ENCODE measurements around the gene APPBP2. TPM values are rescaled to one million over a fixed set of nuclear protein-coding genes. Genes with fewer than 3 reads are reported as not detected.

The APPBP2 gene
- total RNA-seq, 1 donor from 2014 or later, result 46.8 TPM

DNA sequence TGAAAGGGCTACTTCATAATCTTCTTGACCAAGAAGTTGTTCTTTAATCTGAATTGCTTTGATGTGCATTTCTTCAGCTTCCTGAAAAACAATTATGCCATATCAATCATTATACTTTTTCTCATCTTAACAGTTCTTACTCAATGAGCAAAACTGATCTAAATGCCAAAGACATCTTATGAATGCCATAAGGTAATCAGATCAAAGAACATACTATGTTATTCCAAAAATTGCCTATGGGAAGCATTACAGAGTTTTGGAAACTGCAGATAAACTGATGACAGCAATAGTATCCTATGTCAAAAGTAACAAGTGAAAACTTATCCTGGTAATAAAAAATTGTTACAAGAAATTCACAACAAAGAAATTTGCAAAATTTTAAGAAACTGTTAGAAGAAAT is 74.1 kb downstream of the APPBP2 start:
- Mint-ChIP-seq H3K4me3 (ENCODE audit: unreplicated experiment) (no peak overlapping the region), H3K9me3 (ENCODE audit: unreplicated experiment) (peaks cover 2% of the 10 kb centered on the region), H3K36me3 (ENCODE audit: unreplicated experiment) (peaks cover 4% of the 10 kb centered on the region), H3K27ac (ENCODE audit: unreplicated experiment) (no peak overlapping the region), H3K4me1 (ENCODE audit: low read depth, unreplicated experiment) (no peaks in the 10 kb centered on the region), H3K27me3 (ENCODE audit: unreplicated experiment) (no peaks in the 10 kb centered on the region)
- DNase-seq, result no peak
- TF ChIP-seq, protein P1, sequence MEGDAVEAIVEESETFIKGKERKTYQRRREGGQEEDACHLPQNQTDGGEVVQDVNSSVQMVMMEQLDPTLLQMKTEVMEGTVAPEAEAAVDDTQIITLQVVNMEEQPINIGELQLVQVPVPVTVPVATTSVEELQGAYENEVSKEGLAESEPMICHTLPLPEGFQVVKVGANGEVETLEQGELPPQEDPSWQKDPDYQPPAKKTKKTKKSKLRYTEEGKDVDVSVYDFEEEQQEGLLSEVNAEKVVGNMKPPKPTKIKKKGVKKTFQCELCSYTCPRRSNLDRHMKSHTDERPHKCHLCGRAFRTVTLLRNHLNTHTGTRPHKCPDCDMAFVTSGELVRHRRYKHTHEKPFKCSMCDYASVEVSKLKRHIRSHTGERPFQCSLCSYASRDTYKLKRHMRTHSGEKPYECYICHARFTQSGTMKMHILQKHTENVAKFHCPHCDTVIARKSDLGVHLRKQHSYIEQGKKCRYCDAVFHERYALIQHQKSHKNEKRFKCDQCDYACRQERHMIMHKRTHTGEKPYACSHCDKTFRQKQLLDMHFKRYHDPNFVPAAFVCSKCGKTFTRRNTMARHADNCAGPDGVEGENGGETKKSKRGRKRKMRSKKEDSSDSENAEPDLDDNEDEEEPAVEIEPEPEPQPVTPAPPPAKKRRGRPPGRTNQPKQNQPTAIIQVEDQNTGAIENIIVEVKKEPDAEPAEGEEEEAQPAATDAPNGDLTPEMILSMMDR (IDR thresholded peaks at IDR 0.05; ENCODE audit: partially characterized antibody, unreplicated experiment), result no peak

DNA sequence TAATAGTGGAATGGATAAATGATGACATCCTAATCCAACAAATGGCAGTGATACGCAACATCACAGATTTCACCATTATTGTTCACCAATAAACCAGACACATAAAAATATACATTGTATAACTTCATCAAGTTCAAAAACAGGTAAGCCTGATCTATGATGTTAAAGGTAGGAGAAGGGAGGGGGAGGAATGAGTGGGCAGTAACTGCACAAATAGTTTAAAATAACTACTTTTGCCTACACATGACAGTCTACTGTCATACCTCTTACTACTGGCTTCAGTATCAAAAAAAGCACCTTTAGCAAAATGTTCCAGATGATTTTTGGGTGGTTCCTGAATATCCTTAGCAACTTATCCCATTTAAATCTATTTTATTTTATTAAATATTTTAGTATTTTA is 75.0 kb downstream of the APPBP2 start:
- no peak for DNase-seq
- no peaks in the 10 kb centered on the region for H3K4me1 Mint-ChIP-seq (ENCODE audit: low read depth, unreplicated experiment)
- H3K36me3 Mint-ChIP-seq (ENCODE audit: unreplicated experiment), result no peaks in the 10 kb centered on the region
- TF ChIP-seq, protein P1 (IDR thresholded peaks at IDR 0.05; ENCODE audit: partially characterized antibody, unreplicated experiment), result no peak
- no peak overlapping the region for H3K4me3 Mint-ChIP-seq (ENCODE audit: unreplicated experiment)
- no peaks in the 10 kb centered on the region for H3K27me3 Mint-ChIP-seq (ENCODE audit: unreplicated experiment)
- no peak overlapping the region for H3K27ac Mint-ChIP-seq (ENCODE audit: unreplicated experiment)
- no peaks in the 10 kb centered on the region for H3K9me3 Mint-ChIP-seq (ENCODE audit: unreplicated experiment)

DNA sequence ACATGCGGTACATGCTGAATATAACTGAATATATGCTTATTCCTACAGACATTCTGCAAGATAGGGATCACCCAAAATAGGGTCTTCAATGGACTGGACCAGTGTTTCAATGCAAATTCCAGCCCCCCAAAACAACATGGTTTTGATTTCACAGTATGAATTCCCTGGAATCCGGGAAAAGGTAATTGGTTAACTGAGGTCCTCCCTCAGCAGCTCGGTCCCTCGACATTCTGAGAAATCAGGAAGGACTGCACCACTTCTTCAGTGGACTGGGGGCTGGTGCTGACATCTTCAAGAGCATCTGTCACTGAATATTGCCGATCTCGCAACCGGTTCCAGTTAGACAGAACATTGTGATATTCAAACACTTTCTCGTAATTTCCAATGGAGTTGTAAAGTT is 78.7 kb downstream of the APPBP2 start:
- Mint-ChIP-seq H3K27me3 (ENCODE audit: unreplicated experiment) (no peaks in the 10 kb centered on the region), H3K4me3 (ENCODE audit: unreplicated experiment) (no peak overlapping the region), H3K9me3 (ENCODE audit: unreplicated experiment) (no peaks in the 10 kb centered on the region), H3K4me1 (ENCODE audit: low read depth, unreplicated experiment) (no peaks in the 10 kb centered on the region), H3K27ac (ENCODE audit: unreplicated experiment) (no peak overlapping the region), H3K36me3 (ENCODE audit: unreplicated experiment) (no peaks in the 10 kb centered on the region)
- DNase-seq, result no peak
- TF ChIP-seq, protein P1 (IDR thresholded peaks at IDR 0.05; ENCODE audit: partially characterized antibody, unreplicated experiment), result no peak

DNA sequence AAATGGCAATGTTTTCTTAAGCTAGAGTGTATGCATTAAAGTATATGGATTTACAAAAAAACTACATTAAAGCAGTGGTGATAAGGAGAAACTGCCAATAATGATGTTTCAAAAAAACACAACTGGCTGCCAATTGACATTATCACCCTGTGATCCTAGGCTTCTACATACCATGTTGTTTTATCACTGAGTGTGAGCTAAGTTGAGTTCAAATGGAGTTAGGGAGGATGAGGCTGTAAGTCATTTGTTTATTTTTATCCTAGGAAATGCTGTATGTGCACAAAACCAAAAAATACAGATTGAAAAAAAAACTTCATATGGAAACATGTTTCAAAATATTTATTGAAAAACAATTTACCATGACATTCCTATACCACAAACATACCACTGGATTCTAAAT is 80.9 kb downstream of the APPBP2 start:
- Mint-ChIP-seq H3K9me3 (ENCODE audit: unreplicated experiment) (no peaks in the 10 kb centered on the region), H3K27ac (ENCODE audit: unreplicated experiment) (no peak overlapping the region), H3K36me3 (ENCODE audit: unreplicated experiment) (no peaks in the 10 kb centered on the region), H3K27me3 (ENCODE audit: unreplicated experiment) (no peaks in the 10 kb centered on the region), H3K4me1 (ENCODE audit: low read depth, unreplicated experiment) (no peaks in the 10 kb centered on the region), H3K4me3 (ENCODE audit: unreplicated experiment) (no peak overlapping the region)
- DNase-seq, result no peak
- TF ChIP-seq, protein P1 (IDR thresholded peaks at IDR 0.05; ENCODE audit: partially characterized antibody, unreplicated experiment), result no peak

DNA sequence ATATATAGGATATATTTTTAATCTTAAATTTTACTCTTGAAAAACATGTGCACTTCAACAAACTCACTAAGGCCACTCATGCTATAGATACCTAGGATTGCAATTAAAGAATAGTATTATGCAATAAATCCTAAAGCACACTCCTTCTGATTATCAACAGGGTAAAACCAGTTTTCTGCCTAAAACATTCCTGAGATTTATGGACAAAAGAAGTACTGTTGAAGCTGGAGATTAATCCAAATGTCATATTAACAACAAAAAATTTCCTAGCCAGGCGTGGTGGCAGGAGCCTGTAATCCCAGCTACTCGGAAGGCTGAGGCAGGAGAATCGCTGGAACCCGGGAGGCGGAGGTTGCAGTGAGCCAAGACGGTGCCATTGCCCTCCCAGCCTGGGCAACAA is 82.3 kb downstream of the APPBP2 start:
- no peaks in the 10 kb centered on the region for H3K9me3 Mint-ChIP-seq (ENCODE audit: unreplicated experiment)
- DNase-seq, result no peak
- H3K36me3 Mint-ChIP-seq (ENCODE audit: unreplicated experiment), result no peaks in the 10 kb centered on the region
- H3K4me3 Mint-ChIP-seq (ENCODE audit: unreplicated experiment), result no peak overlapping the region
- no peaks in the 10 kb centered on the region for H3K4me1 Mint-ChIP-seq (ENCODE audit: low read depth, unreplicated experiment)
- TF ChIP-seq, protein P1 (IDR thresholded peaks at IDR 0.05; ENCODE audit: partially characterized antibody, unreplicated experiment), result no peak
- no peak overlapping the region for H3K27ac Mint-ChIP-seq (ENCODE audit: unreplicated experiment)
- no peaks in the 10 kb centered on the region for H3K27me3 Mint-ChIP-seq (ENCODE audit: unreplicated experiment)

Data from glutamatergic neuron (in vitro differentiated cells).